Activated CD8-positive, alpha-beta T cell treated with anti-CD3 and anti-CD28 coated beads, Interleukin-2, amount 10 ng/mL, durations not matched to agents 7 days and 5 days (primary cell): Measurements from ENCODE around the gene SEMA3E. TPM values are rescaled to one million over a fixed set of nuclear protein-coding genes. Genes with fewer than 3 reads are reported as not detected.
"Not testable (repeated sequence)": the region's sequence is repeated elsewhere in the genome, so short reads cannot be mapped to it uniquely, and the experiment has no call there.

ENCODE experiments used
- ATAC-seq: fragments of 150-1000 bp; cut with Tn5 transposase; one replicate; pipeline ENCODE4 v1.10.0; 2021; ENCODE audit warnings: moderate library complexity
- CTCF ChIA-PET: fragments of 350-600 bp; sonication (Branson Sonifier 250); formaldehyde crosslinking; loops from one replicate; lab custom pipeline; 2021; ENCODE audit warnings: antibody characterized with exemption; lab: Charles Lee
- POLR2A ChIA-PET: fragments of 350-600 bp; sonication (Branson Sonifier 250); formaldehyde crosslinking; loops from one replicate; lab custom pipeline; 2021; ENCODE audit warnings: antibody characterized with exemption; lab: Charles Lee
- DNase-seq: peaks from one replicate; pipeline ENCODE4 v3.0.0-alpha.2; 2020
- H3K27ac Mint-ChIP-seq: one replicate; pipeline ENCODE4 v1.8.0; 2021; ENCODE audit warnings: mild to moderate bottlenecking, mixed read lengths
- H3K27me3 Mint-ChIP-seq: one replicate; pipeline ENCODE4 v1.8.0; 2021; ENCODE audit warnings: low read depth, mixed read lengths
- H3K36me3 Mint-ChIP-seq: one replicate; pipeline ENCODE4 v1.8.0; 2021; ENCODE audit warnings: low read depth, mixed read lengths
- H3K4me1 Mint-ChIP-seq: one replicate; pipeline ENCODE4 v1.8.0; 2021; ENCODE audit warnings: low read depth, mixed read lengths
- H3K4me3 Mint-ChIP-seq: one replicate; pipeline ENCODE4 v1.8.0; 2021; ENCODE audit warnings: mild to moderate bottlenecking, mixed read lengths
- H3K9me3 Mint-ChIP-seq: one replicate; pipeline ENCODE4 v1.8.0; 2022; ENCODE audit warnings: mixed read lengths; ENCODE audit not compliant: insufficient read depth
- total RNA-seq, 2 experiments: library from RNA; stranded (reverse); gene quantifications; one replicate each; pipeline ENCODE4 v1.2.3, GENCODE V29; 2021

SEMA3E gene
- total RNA-seq, 2 experiments from 2014 or later: not detected

DNA sequence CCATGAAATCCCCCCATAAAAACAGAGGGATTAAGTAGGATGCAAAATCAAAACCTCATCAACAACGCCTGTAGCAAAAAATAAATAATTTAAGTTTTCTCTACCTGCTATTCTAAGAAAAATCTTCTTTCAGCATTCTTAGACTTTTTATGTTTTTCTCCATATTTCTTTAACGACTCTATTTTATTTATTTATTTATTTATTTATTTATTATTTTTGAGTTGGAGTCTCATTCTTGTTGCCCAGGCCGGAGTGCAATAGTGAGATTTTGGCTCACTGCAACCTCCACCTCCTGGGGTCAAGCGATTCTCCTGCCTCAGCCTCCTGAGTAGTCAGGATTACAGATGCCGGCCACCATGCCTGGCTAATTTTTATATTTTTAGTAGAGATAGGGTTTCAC, 192.5 kb downstream of the SEMA3E start:
- no peaks in the 10 kb centered on the region for H3K36me3 Mint-ChIP-seq

GRCh38 chr7:83455612-83456011, 193.3 kb downstream of the SEMA3E start:
- Mint-ChIP-seq H3K27ac (no peak overlapping the region), H3K4me3 (no peak overlapping the region), H3K36me3 (no peaks in the 10 kb centered on the region), H3K4me1 (no peaks in the 10 kb centered on the region), H3K9me3 (no peaks in the 10 kb centered on the region), H3K27me3 (no peaks in the 10 kb centered on the region)
- ATAC-seq: no peak
- POLR2A ChIA-PET: no interaction called here
- DNase-seq: no peak
- CTCF ChIA-PET: no interaction called here

More for the DNA sequence above, 192.5 kb downstream of the SEMA3E start:
- Mint-ChIP-seq H3K9me3 (no peaks in the 10 kb centered on the region), H3K27me3 (no peaks in the 10 kb centered on the region), H3K27ac (no peak overlapping the region), H3K4me3 (no peak overlapping the region), H3K4me1 (no peaks in the 10 kb centered on the region)
- CTCF ChIA-PET: no interaction called here
- POLR2A ChIA-PET: no interaction called here
- DNase-seq: no peak
- no peak for ATAC-seq

DNA sequence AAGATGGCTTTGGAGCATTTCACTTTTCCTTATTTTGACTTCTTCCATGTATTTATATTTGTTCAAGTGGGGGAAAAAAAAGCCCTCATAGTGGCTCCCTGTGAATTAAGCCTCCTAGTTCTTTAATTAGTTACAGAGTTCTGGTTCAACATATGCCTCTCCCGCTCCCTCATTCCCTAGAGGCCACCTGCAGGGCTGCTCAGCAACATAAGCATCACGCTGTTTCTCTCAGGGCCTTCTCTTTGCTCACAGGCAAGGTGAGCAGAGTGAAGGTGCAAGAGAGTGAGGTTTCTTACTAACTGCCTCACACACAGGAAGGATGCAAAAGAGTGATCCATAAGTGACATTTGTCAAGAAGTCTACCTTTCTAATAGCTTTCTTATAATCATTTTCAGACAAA, 196.7 kb downstream of the SEMA3E start:
- POLR2A ChIA-PET: no interaction called here
- H3K4me1 Mint-ChIP-seq: no peaks in the 10 kb centered on the region
- DNase-seq (no peak), ATAC-seq (no peak)
- CTCF ChIA-PET: no interaction called here
- no peaks in the 10 kb centered on the region for H3K27me3 Mint-ChIP-seq
- no peaks in the 10 kb centered on the region for H3K36me3 Mint-ChIP-seq
- H3K9me3 Mint-ChIP-seq: no peaks in the 10 kb centered on the region
- no peak overlapping the region for H3K4me3 Mint-ChIP-seq
- H3K27ac Mint-ChIP-seq: no peak overlapping the region

- H3K9me3 Mint-ChIP-seq: no peaks in the 10 kb centered on the region
- H3K4me1 Mint-ChIP-seq: no peaks in the 10 kb centered on the region
- POLR2A ChIA-PET: no interaction called here
- no peaks in the 10 kb centered on the region for H3K36me3 Mint-ChIP-seq
- CTCF ChIA-PET: no interaction called here
- DNase-seq: no peak
- H3K4me3 Mint-ChIP-seq: no peak overlapping the region
- H3K27me3 Mint-ChIP-seq: no peaks in the 10 kb centered on the region
- H3K27ac Mint-ChIP-seq: no peak overlapping the region
- no peak for ATAC-seq
Observed at GRCh38 chr7:83451501-83452045, 197.4 kb downstream of the SEMA3E start.

DNA sequence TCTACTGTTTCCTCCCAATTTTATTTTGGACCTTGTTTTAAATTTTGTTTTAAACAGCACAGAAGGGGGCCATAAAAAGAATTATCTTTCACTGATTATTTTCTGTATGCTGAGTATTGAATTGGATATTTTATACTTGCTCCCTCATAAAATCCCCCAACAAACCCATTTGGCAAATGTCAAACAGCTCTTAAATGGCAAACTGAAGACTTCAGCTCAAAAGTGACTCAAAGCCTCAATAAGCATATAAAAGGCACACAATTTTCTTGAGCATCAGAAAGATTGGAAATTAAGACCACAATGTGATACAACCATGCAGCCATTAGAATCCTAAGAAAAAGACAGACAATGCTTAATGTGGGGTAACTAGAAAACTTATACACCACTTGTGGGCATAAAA, 199.2 kb downstream of the SEMA3E start:
- DNase-seq (no peak), ATAC-seq (no peak)
- CTCF ChIA-PET: no interaction called here
- no peaks in the 10 kb centered on the region for H3K9me3 Mint-ChIP-seq
- H3K4me3 Mint-ChIP-seq: no peak overlapping the region
- no peaks in the 10 kb centered on the region for H3K36me3 Mint-ChIP-seq
- H3K27ac Mint-ChIP-seq: no peak overlapping the region
- POLR2A ChIA-PET: no interaction called here
- H3K4me1 Mint-ChIP-seq: no peaks in the 10 kb centered on the region
- H3K27me3 Mint-ChIP-seq: no peaks in the 10 kb centered on the region

DNA sequence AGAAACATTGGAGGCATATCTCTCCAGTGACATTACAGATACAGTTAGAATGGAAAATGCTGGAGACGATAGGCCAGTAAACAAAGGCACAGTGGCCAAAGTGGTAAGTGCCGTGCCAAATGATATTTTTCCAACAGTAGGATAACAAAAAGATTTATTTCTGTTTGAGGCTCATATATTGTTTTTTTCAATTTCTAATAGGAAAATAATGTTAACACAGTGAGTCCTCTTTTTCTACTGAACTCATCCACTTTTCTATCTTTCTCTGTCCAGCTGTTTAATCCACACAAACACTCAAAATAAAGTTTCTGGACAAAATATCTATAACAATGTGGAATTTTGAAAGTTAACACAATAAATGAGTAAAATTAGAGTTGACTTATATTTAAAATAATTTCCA, 201.3 kb downstream of the SEMA3E start:
- CTCF ChIA-PET: no interaction called here
- no peak overlapping the region for H3K27ac Mint-ChIP-seq
- no peaks in the 10 kb centered on the region for H3K4me1 Mint-ChIP-seq
- H3K27me3 Mint-ChIP-seq: no peaks in the 10 kb centered on the region
- no peak overlapping the region for H3K4me3 Mint-ChIP-seq
- ATAC-seq (no peak), DNase-seq (no peak)
- no peaks in the 10 kb centered on the region for H3K9me3 Mint-ChIP-seq
- POLR2A ChIA-PET: no interaction called here
- H3K36me3 Mint-ChIP-seq: no peaks in the 10 kb centered on the region

DNA sequence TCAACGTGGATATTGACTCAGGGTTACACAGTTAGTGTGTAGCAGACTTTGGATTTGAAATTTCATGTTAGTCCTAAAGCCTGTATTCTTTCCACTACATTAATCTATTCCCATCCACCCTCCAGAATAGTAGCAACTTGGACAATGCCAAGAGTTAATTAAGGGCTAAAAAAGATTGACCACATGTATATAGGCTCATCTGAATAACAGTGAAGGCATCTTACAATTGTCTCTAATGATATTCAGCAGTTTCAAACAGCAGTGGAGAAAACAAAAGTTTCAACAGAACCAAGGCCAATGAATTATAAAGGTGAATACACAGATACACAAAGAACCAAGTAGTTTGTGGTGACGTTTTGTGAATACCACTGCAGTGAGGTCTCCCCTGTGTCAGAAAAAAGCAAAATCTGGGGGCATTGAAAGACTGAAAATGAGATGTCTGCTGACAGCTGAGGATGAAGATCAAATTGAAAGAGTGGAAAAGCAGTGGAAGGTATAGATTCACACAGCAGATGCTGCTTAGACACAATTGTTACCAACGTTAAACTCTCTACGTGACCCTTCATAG, 202.8 kb downstream of the SEMA3E start:
- H3K4me3 Mint-ChIP-seq: no peak overlapping the region
- ATAC-seq (no peak), DNase-seq (no peak)
- ChIA-PET POLR2A (no interaction called here), CTCF (no interaction called here)
- H3K27me3 Mint-ChIP-seq: no peaks in the 10 kb centered on the region
- no peaks in the 10 kb centered on the region for H3K9me3 Mint-ChIP-seq
- no peaks in the 10 kb centered on the region for H3K4me1 Mint-ChIP-seq
- H3K36me3 Mint-ChIP-seq: no peaks in the 10 kb centered on the region
- no peak overlapping the region for H3K27ac Mint-ChIP-seq

DNA sequence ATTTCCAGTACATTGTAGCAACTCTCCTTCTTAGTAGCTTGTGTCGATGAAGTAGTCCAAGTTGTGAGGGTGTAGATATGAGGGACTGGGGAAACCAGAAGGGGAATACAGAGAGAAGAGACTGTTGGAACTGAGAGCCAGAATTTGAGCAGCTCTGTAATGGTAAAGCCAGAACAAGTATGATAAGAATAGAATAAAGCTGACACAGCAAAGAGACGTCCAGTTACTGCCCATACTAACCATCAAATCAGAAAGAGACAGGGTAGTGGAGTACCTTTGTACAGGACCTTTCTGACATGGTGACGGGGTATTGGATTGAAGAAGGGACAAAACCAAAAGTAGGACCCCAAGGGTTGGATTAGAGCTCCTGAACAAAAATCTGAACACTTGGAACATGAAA, 206.0 kb downstream of the SEMA3E start:
- H3K36me3 Mint-ChIP-seq: no peaks in the 10 kb centered on the region
- no peaks in the 10 kb centered on the region for H3K4me1 Mint-ChIP-seq
- no peak for DNase-seq
- ATAC-seq: no peak
- no peak overlapping the region for H3K27ac Mint-ChIP-seq
- no peaks in the 10 kb centered on the region for H3K9me3 Mint-ChIP-seq
- CTCF ChIA-PET: no interaction called here
- H3K4me3 Mint-ChIP-seq: no peak overlapping the region
- POLR2A ChIA-PET: no interaction called here
- H3K27me3 Mint-ChIP-seq: no peaks in the 10 kb centered on the region

GRCh38 chr7:83439026-83439425, 209.9 kb downstream of the SEMA3E start:
- POLR2A ChIA-PET: no interaction called here
- CTCF ChIA-PET: no interaction called here
- Mint-ChIP-seq H3K9me3 (no peaks in the 10 kb centered on the region), H3K27ac (no peak overlapping the region), H3K4me1 (no peaks in the 10 kb centered on the region), H3K27me3 (no peaks in the 10 kb centered on the region), H3K4me3 (no peak overlapping the region), H3K36me3 (no peaks in the 10 kb centered on the region)
- DNase-seq (no peak), ATAC-seq (no peak)

- H3K4me3 Mint-ChIP-seq, DNase-seq, H3K4me1 Mint-ChIP-seq, POLR2A ChIA-PET, CTCF ChIA-PET, H3K27me3 Mint-ChIP-seq, H3K27ac Mint-ChIP-seq, H3K9me3 Mint-ChIP-seq, H3K36me3 Mint-ChIP-seq, ATAC-seq: not testable (repeated sequence)
Observed at GRCh38 chr7:83430289-83430688, 218.7 kb downstream of the SEMA3E start.

- Mint-ChIP-seq H3K27ac (no peak overlapping the region), H3K9me3 (no peaks in the 10 kb centered on the region), H3K4me1 (no peaks in the 10 kb centered on the region), H3K27me3 (no peaks in the 10 kb centered on the region), H3K4me3 (no peak overlapping the region), H3K36me3 (no peaks in the 10 kb centered on the region)
- DNase-seq (no peak), ATAC-seq (no peak)
- CTCF ChIA-PET: no interaction called here
- POLR2A ChIA-PET: no interaction called here
Observed at GRCh38 chr7:83429493-83429892, 219.4 kb downstream of the SEMA3E start.

- no peaks in the 10 kb centered on the region for H3K4me1 Mint-ChIP-seq
- H3K27me3 Mint-ChIP-seq: no peaks in the 10 kb centered on the region
- H3K36me3 Mint-ChIP-seq: no peaks in the 10 kb centered on the region
- ChIA-PET CTCF (no interaction called here), POLR2A (no interaction called here)
- H3K4me3 Mint-ChIP-seq: no peak overlapping the region
- ATAC-seq (no peak), DNase-seq (no peak)
- no peak overlapping the region for H3K27ac Mint-ChIP-seq
- H3K9me3 Mint-ChIP-seq: peaks cover 4% of the 10 kb centered on the region
Observed at GRCh38 chr7:83427884-83428283, 221.1 kb downstream of the SEMA3E start.

- no peaks in the 10 kb centered on the region for H3K27me3 Mint-ChIP-seq
- DNase-seq (no peak), ATAC-seq (no peak)
- no peaks in the 10 kb centered on the region for H3K4me1 Mint-ChIP-seq
- ChIA-PET POLR2A (no interaction called here), CTCF (no interaction called here)
- H3K27ac Mint-ChIP-seq: no peak overlapping the region
- H3K9me3 Mint-ChIP-seq: peaks cover 4% of the 10 kb centered on the region
- no peaks in the 10 kb centered on the region for H3K36me3 Mint-ChIP-seq
- no peak overlapping the region for H3K4me3 Mint-ChIP-seq
Observed at GRCh38 chr7:83426325-83426724, 222.6 kb downstream of the SEMA3E start.
